Left colon (tissue), 2 donors: ENCODE measurements around the gene TBC1D1. TPM values are rescaled to one million over a fixed set of nuclear protein-coding genes. Genes with fewer than 3 reads are reported as not detected.

Experiments
- ATAC-seq: fragments of 200-7000 bp; cut with Tn5 transposase; one replicate; pipeline ENCODE4 v1.9.1; 2020; ENCODE audit warnings: mild to moderate bottlenecking, moderate library complexity
- DNase-seq, 2 donors: peaks; one replicate each; pipeline ENCODE4 v3.0.0-alpha.2; 2020
- intact Hi-C, 2 donors: fragments of 100-400 bp; cut with DNase I in 1 of 2; cut with micrococcal nuclease in 1 of 2; formaldehyde crosslinking; loops; one replicate each; pipeline versions ENCODE4 v1.11.2 to v1.14.0; 2022; cut with DNase I, micrococcal nuclease
- total RNA-seq, 2 donors: library from RNA; stranded (reverse); fragmentation: NEBNext Ultra II Directional; extraction: Animal tissue kit (Norgen Biotek cat#: 25700); gene quantifications; one replicate each; pipeline ENCODE4 v1.2.1, GENCODE V29; 2021
- donor health status: DM: no; HTN: no; CAD: no.
- donor health status: DM: yes; HTN: yes; CAD: no.

Gene TBC1D1
- total RNA-seq, 2 donors from 2014 or later = 51.5 to 96.3 TPM

DNA sequence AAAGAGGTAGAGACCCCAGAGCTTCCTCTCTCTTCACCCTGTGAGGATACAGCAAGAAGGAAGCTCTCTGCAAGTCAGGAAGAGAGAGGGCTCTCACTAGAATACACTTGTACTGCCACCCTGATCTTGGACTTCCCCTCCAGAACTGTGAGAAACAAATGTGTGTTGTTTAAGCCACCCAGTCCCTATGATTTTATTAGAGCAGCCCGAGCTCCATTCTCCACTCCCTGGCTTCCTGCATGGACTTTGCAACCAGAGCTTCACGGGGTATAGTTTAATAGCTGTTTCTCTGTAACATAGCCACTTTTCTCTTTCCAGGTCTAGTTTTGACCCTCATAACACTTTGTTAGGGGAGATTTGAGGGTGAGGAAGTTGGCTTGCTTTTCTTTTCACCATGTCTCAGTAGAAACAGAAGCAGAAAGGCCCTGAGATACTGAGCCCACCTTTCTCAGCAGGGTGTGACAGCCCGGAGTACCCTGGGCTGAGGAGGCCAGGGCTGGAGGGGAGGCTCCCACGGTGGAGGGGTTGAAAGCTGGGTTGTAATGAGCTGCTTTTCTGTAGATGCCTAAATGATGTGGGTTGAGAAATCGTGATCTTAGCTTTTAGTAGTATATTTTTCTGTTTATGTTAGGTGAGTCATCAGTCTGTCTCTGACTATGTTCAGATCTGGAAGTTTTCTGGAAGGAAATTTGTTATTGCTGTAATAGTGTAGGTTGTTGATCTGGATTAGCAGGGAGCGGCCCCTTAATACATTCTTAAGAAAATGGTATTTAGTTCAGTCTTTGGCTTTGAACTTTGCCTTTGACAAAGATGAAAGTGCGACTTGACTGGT lies 187.9 kb downstream of the TBC1D1 start:
- intact Hi-C loops = loop anchor here in 1 of 2 donors (10.0 kb wide), 2 partner anchors 96 to 236 kb away; no protein-coding TSS in a partner anchor
- ATAC-seq (peak; percentile 87), DNase-seq (peak in 1 of 2 donors; percentile 74)

DNA sequence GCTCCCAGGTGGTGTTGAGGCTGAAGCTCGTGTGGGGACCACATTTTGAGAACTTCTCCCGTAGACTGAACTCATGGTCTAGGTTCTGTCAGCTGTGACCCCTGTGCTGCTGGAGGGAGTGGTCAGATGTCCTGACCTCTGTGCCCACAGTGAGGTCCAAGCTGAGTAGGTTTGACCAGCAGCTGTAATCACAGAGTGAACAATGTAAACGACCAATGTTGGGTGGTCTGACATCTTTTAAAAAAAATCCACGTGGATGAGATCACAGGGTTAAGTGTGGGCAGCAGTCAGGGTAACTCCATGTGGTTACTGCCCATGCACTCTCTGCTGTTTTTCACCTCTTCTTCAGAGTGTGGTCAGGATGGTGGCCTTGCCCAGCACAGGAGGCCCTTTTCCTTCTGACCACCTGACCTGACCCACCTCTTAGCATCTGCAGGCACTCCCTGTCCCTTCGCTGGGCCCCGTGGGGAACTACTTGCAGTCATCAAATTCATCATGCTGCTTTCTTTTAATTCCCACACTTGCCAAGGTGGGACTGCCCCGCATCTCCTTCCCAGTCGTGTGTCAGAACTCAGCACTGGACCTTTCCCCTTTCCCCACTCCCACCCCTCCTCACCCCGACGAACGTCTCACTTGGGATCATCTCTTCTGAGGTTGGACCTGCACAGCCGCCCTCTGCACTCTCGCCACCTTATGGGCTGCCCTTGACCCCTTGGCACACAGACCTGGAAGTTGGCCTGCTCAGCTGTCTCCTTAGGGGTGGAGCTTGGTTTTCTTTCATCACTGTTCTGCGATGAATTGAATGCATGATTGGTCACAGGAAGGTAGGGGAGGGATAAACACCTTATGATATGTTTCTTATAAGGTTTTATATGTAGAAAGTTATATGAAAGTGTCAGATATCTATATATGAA lies 189.4 kb downstream of the TBC1D1 start:
- ATAC-seq (no peak), DNase-seq (no peak)
- intact Hi-C loops = no loop called here

- intact Hi-C loops = no loop called here
- ATAC-seq (no peak), DNase-seq (no peak)
Observed at GRCh38 chr4:38082021-38082420, 191.1 kb downstream of the TBC1D1 start.

DNA sequence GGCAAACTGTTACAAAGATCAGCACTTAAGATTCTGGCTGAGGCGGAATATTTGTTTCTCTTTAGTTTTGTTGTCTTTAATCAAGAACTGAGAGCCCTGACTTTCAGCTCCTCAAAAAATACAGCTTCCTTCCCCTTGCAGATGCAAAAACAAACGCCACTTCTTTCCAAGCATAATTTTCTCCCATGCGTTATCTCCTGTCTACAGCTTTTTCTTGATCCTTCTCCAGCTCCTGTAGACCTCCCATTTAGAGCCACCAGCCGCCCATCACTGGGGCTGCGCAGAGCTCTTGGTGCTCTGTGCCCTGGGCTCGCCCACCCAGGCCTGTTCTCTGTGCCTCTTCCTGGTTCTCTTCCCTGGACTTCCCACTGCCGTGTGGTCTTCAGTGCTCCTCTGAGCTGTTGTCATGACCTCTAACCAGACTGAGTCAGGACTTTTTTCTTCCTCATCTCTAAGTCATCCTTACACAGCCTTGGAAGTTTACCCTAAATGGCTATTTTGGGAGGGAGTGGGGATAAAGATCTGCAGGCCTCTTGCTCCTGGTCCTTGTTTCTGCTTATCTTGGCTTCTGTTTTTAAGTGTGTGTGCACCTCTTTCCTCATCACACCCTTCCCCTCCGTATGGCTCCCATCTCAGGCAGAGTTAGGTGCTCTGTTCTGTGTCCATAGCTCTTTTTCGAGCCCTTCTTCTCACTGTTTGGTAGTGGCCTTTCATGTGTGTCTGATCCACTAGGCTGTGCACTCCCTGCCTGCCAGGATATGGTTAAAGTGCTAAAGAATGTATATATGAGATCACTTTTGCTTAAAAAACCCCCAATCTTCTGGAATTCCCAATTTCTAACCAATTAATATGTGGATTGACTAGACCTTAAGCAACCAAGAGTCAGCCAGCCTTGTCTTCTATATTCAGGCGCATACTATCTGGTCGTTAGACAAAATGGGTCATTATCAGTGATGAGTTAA lies 191.8 kb downstream of the TBC1D1 start:
- ATAC-seq (no peak), DNase-seq (no peak)
- intact Hi-C loops = no loop called here

GRCh38 chr4:38084877-38085711 lies 194.2 kb downstream of the TBC1D1 start:
- intact Hi-C loops = no loop called here
- DNase-seq (no peak), ATAC-seq (peak; percentile 45)

DNA sequence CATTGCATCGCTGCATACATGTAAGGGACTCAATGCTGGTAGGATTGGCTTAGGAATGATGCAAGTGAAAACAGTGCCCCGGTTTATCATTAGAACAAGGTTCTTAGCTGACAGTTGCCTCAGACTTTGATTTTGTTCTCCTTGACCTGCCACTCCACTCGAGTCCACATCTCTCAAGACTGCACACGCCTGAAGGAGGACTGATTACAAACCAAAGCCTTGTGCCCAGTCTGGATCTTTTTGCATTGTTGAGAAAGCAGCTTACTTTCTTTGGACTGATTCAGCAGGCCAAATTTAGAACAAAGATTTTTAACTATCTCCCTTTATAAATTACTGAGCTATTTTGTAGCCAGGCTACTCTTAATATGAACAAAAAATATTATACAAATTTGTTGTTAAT lies 194.9 kb downstream of the TBC1D1 start:
- DNase-seq (no peak), ATAC-seq (no peak)
- intact Hi-C loops = no loop called here

DNA sequence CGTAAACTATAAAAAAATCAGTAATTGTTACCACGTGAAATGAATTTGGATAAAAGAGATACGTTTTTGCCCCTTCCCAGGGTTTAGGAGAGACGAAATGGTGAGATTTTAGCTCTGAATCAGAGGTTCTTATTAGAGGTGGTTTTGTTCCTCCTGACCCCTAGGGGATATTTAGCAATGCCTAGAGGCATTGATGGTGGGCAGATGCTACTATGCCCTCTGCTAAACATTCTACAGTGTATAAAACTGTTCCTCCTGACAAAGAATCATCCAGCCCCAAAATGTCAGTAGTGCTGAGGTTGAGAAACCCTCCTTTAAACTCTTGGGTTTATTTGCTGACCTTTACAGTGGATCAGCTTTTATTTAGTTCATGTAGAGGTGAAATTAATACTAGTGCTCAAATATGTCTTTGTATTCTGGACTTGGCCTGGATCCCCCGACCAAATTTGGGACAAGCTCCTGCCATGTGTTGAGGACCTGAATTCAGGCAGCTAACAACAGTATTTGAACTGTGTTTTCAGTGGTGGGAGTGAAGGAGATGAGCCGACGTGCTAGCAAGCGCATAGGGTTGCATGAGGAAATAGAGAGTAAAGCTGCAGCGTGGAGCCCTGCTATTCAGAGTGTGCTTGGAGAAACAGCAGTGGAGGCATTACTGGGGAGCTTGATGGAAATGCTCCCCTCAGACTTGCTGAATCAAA lies 195.4 kb downstream of the TBC1D1 start:
- ATAC-seq (peak; percentile 12), DNase-seq (no peak)
- intact Hi-C loops = no loop called here

DNA sequence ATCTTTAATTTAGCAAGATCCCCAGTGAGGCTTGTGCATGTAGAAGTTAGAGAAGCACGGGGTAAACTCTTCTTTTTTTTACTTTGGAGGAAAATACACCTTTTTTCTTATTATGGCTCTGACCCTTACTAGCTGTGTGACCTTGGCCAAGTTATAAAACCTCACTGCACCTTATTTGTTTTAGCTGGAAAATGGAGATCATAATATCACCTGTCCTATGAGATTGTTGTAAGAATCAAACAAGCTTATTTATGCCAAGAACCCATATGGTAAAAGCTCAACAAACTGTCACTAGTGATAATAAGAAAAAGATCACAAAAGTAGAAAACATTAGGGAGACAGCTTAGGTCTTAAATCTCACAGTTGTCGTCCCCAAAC lies 196.0 kb downstream of the TBC1D1 start:
- DNase-seq = no peak
- ATAC-seq = no peak
- intact Hi-C loops = no loop called here

- intact Hi-C loops = no loop called here
- ATAC-seq = no peak
Observed at GRCh38 chr4:38088321-38088720, 197.4 kb downstream of the TBC1D1 start.

GRCh38 chr4:38089961-38090360 lies 199.1 kb downstream of the TBC1D1 start:
- intact Hi-C loops = no loop called here
- ATAC-seq (no peak), DNase-seq (no peak)

More at GRCh38 chr4:38088321-38088720, 197.4 kb downstream of the TBC1D1 start:
- no peak for DNase-seq

DNA sequence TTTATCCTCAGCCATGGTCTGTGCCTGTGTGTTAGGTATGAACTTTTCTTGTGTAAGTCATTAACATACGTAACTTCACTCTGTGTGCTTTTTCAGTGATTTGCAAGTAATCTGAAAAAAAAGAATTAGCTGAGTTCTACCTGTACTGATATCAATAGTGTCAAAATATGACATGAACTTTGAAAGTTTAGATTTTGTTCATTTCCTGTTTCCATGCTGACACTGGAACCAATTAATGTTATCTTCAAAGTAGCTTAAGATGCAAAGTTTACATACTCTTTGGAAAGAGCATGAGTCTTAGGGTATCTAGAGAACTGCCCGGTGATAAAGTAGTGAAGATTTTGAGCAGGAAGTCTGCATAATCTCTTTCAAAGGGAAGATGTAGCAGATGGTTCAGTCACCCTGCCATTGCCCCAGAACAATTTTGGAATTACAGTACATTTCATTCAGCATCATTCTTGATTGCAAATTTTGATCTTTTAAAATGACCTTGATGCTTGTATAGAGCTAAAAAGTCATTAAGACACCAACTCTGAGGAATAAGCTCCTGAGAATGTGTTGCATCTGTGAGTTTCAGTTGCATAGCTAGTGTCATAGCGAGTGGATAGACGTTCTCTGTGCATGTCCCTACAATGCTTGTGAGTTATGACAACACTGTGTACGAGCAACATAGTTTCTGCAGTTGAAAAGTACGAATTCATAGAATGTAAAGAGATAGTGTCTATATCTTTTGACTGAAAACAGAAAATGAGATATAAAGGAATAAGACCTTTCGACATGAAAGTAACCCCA lies 199.8 kb downstream of the TBC1D1 start:
- ATAC-seq (no peak), DNase-seq (no peak)
- intact Hi-C loops = no loop called here

GRCh38 chr4:38091636-38092035 lies 200.8 kb downstream of the TBC1D1 start:
- intact Hi-C loops = no loop called here
- no peak for DNase-seq
- ATAC-seq = peak; percentile 20

DNA sequence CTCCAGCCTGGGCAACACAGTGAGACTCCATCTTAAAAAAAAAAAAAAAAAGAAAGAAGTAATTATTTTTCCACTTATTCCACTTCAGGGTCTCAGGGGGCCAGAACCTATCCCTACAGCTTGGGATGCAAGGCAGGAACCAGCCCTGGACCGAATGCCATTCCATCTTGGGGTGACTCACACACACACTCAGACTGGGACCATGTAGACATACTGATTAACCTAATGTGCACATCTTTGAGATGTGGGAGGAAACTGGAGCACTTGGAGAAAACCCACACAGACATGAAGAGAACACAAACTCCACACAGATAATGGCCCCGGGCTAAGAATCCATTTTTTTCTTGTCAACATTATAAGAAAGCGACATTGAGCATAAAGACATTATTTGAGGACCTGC lies 201.8 kb downstream of the TBC1D1 start:
- DNase-seq = no peak
- ATAC-seq = no peak
- intact Hi-C loops = no loop called here

- intact Hi-C loops = no loop called here
- ATAC-seq (no peak), DNase-seq (no peak)
Observed at GRCh38 chr4:38094419-38094818, 203.5 kb downstream of the TBC1D1 start.

DNA sequence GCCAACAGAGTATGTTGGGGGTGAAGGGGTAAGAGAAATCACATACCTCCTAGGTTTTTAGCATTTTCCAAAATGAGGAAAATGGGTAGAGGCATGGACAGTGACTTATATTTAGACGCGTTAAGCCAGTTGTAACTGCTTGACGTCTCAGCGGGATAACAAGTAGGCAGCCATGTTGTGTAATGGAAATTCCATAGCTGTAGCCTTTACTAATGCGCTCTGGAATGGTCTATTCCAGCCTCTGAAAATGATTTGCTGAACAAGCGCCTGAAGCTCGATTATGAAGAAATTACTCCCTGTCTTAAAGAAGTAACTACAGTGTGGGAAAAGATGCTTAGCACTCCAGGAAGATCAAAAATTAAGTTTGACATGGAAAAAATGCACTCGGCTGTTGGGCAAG lies 204.8 kb downstream of the TBC1D1 start:
- no peak for DNase-seq
- intact Hi-C loops = no loop called here
- ATAC-seq = no peak

GRCh38 chr4:38097818-38098217 lies 206.9 kb downstream of the TBC1D1 start:
- DNase-seq = no peak
- intact Hi-C loops = no loop called here
- no peak for ATAC-seq
